ENCODE results near the gene GRXCR1.

- TF ChIP-seq, protein P1, sequence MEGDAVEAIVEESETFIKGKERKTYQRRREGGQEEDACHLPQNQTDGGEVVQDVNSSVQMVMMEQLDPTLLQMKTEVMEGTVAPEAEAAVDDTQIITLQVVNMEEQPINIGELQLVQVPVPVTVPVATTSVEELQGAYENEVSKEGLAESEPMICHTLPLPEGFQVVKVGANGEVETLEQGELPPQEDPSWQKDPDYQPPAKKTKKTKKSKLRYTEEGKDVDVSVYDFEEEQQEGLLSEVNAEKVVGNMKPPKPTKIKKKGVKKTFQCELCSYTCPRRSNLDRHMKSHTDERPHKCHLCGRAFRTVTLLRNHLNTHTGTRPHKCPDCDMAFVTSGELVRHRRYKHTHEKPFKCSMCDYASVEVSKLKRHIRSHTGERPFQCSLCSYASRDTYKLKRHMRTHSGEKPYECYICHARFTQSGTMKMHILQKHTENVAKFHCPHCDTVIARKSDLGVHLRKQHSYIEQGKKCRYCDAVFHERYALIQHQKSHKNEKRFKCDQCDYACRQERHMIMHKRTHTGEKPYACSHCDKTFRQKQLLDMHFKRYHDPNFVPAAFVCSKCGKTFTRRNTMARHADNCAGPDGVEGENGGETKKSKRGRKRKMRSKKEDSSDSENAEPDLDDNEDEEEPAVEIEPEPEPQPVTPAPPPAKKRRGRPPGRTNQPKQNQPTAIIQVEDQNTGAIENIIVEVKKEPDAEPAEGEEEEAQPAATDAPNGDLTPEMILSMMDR (IDR thresholded peaks at IDR 0.05), result no peak
- TF ChIP-seq POLR2A (IDR thresholded peaks at IDR 0.05), result no peak
These were observed 17.9 kb downstream of the GRXCR1 start for GRCh38 chr4:42910459-42910858.
